ENCODE measurements around the gene ZIC4. TPM values are rescaled to one million over a fixed set of nuclear protein-coding genes. Genes with fewer than 3 reads are reported as not detected.

The ZIC4 gene
- total RNA-seq, 1 donor from 2014 or later: 6.1 TPM

- Mint-ChIP-seq H3K4me1 (peaks cover 61% of the 10 kb centered on the region), H3K27me3 (ENCODE audit: low read depth) (peaks cover 98% of the 10 kb centered on the region)
- no peak for TF ChIP-seq CTCF (conservative IDR thresholded peaks at IDR 0.05)
These were observed 2.1 kb upstream of the ZIC4 start for GRCh38 chr3:147408188-147409100.

DNA sequence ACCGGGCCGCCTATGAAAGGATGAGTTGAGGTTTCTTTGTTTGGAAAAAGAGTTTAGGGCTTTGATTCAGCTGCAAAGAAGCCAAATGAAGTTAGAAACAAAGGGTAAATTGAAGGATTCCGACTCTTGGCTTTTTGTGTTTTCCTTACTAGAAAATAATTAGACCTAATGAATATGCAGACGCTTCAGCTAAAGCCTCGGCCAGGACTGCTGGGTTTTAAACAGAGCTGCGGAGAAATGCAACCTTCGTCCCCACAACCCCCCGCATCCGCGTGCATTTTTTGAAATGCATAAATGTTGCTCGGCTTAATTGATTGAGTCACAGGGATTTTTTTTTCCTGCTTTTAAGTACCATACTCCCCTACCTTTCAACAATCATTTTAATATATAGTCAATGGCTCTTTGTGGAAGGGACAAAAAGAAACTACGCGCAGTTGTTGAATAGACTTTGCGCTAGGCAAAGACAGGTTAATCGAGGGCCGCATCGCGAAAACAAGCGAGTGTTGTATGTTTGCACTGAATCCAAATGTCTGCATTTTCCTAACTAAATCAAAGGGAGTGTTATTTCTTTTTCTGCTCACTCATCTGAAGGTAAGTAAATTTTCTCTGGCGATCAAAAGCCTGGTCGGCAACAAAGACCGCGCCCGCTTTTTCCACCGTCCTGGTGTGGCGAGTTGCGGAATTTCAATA, 1.3 kb upstream of the ZIC4 start:
- Mint-ChIP-seq H3K27ac (ENCODE audit: unreplicated experiment) (no peak overlapping the region), H3K4me1 (peaks cover 57% of the 10 kb centered on the region), H3K36me3 (ENCODE audit: low read depth) (peaks cover 16% of the 10 kb centered on the region), H3K27me3 (ENCODE audit: low read depth) (peaks cover 98% of the 10 kb centered on the region), H3K9me3 (no peaks in the 10 kb centered on the region), H3K4me3 (peak overlapping the region; percentile 94)
- DNase-seq (ENCODE audit: low read depth, low spot score): no peak
- TF ChIP-seq CTCF (conservative IDR thresholded peaks at IDR 0.05): no peak

More at GRCh38 chr3:147408188-147409100, 2.1 kb upstream of the ZIC4 start:
- H3K9me3 Mint-ChIP-seq: no peaks in the 10 kb centered on the region
- no peak for DNase-seq (ENCODE audit: low read depth, low spot score)
- peaks cover 18% of the 10 kb centered on the region for H3K36me3 Mint-ChIP-seq (ENCODE audit: low read depth)
- peak overlapping the region; percentile 94 for H3K4me3 Mint-ChIP-seq
- H3K27ac Mint-ChIP-seq (ENCODE audit: unreplicated experiment): peak overlapping the region; percentile 75

DNA sequence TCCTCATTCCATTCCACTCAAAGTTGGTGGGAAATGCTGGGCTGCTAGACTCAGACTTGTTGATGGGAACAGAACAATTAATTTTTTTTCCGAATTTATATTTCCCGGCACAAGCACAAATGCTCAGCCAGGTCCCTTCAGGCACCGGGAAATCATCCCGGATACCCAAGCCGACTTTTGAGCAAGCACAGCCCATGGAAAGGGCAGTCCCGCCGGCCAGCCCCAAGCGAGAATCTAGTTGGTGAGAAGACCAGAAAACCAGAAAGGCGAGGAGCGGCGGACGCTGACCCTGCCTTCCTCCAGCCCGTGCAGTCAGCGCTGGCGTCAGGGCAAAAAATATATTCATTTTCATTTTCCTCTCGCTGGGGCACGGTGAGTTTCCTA, 763 bp upstream of the ZIC4 start:
- no peak for DNase-seq (ENCODE audit: low read depth, low spot score)
- peaks cover 53% of the 10 kb centered on the region for H3K4me1 Mint-ChIP-seq
- H3K36me3 Mint-ChIP-seq (ENCODE audit: low read depth): peaks cover 13% of the 10 kb centered on the region
- H3K27ac Mint-ChIP-seq (ENCODE audit: unreplicated experiment): no peak overlapping the region
- H3K27me3 Mint-ChIP-seq (ENCODE audit: low read depth): peaks cover 98% of the 10 kb centered on the region
- H3K9me3 Mint-ChIP-seq: no peaks in the 10 kb centered on the region
- peak overlapping the region; percentile 94 for H3K4me3 Mint-ChIP-seq
- TF ChIP-seq CTCF (conservative IDR thresholded peaks at IDR 0.05): no peak

DNA sequence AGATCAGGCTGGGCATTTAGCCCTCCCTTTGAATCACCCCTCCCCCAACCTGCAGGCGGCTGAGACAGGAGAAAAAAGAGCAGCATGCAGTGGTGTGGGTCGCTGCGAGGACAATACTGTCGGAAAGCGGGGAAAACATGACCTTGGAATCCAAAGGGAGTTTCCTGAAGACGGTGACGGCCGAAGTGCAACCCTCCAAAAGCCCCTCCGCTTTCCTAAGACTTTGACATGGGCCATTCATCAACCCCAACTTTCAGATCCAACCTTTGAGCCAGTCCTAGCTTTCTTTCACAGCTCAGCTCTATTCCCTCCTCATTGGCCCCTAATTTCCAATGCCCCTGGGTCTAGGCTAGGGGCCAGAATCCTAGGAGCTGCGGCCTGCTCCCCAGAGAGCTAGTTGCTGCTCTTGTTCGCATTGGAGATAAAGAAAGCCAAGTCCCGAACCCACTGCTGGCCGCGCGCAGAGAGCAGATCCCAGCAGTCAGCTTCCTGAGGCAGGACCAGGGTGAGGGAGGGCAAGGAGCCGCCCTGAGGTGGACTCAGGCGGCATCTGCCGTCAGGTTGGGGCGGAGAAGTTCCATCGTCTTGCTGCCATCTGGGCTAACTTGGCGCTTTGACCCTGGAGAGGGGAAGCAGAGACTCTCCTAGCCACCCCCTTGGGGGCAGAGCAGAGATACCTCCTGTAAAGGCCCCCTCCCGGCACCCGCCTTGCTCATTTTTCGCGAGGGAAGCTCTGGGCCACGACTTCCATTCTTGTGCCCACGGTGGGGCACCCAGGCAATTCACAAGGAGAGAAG, 914 bp downstream of the ZIC4 start:
- peaks cover 50% of the 10 kb centered on the region for H3K4me1 Mint-ChIP-seq
- H3K27ac Mint-ChIP-seq (ENCODE audit: unreplicated experiment): no peak overlapping the region
- no peak for TF ChIP-seq CTCF (conservative IDR thresholded peaks at IDR 0.05)
- no peak for DNase-seq (ENCODE audit: low read depth, low spot score)
- H3K4me3 Mint-ChIP-seq: peak overlapping the region; percentile 64
- peaks cover 7% of the 10 kb centered on the region for H3K9me3 Mint-ChIP-seq
- H3K36me3 Mint-ChIP-seq (ENCODE audit: low read depth): peaks cover 16% of the 10 kb centered on the region
- peaks cover 98% of the 10 kb centered on the region for H3K27me3 Mint-ChIP-seq (ENCODE audit: low read depth)

DNA sequence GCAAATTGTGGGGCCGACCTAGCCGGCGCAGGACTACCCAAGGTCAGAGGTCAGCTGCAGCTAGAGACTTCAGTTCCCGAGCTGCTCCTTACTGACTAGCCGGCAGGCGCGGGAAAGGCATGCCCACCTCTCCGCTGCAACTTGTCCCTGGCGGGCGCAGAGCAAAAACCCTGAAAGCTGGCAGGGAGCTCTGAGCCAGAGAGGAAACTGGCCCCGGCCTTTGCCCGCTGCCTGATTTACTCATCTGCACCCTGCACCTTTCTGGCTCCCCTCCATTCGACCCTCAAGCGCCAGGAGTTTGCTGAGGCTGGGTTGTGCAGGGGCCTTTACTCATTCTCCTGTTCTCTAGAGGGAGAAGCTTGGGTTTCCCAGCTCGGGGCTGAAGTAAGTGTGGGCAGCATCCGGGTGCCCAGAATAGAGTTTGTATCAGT, 1.5 kb downstream of the ZIC4 start:
- peaks cover 7% of the 10 kb centered on the region for H3K9me3 Mint-ChIP-seq
- peak overlapping the region; percentile 64 for H3K4me3 Mint-ChIP-seq
- H3K36me3 Mint-ChIP-seq (ENCODE audit: low read depth): peaks cover 16% of the 10 kb centered on the region
- peaks cover 100% of the 10 kb centered on the region for H3K27me3 Mint-ChIP-seq (ENCODE audit: low read depth)
- DNase-seq (ENCODE audit: low read depth, low spot score): peak; percentile 1
- TF ChIP-seq CTCF (conservative IDR thresholded peaks at IDR 0.05): no peak
- H3K4me1 Mint-ChIP-seq: peaks cover 50% of the 10 kb centered on the region
- no peak overlapping the region for H3K27ac Mint-ChIP-seq (ENCODE audit: unreplicated experiment)

Measured in neural crest cell (in vitro differentiated cells).